NOMO-1 treated with DMSO at 0.1 percent for 48 hours (cell line): ENCODE data around the gene TM9SF3.
"Not testable (repeated sequence)": the region's sequence is repeated elsewhere in the genome, so short reads cannot be mapped to it uniquely, and the experiment has no call there.

ENCODE experiments used
- DNase-seq: peaks from one replicate; lab custom pipeline; 2025; ENCODE audit not compliant: unreplicated experiment; lab: John Stamatoyannopoulos, UW

Gene TM9SF3

GRCh38 chr10:96600337-96600736, 13.5 kb upstream of the TM9SF3 start:
- no peak for DNase-seq

GRCh38 chr10:96598846-96599245, 12.0 kb upstream of the TM9SF3 start:
- DNase-seq: no peak

GRCh38 chr10:96596422-96597407, 9.9 kb upstream of the TM9SF3 start:
- DNase-seq: no peak

GRCh38 chr10:96595741-96596140, 8.9 kb upstream of the TM9SF3 start:
- DNase-seq: no peak

GRCh38 chr10:96591946-96592345, 5.1 kb upstream of the TM9SF3 start:
- DNase-seq: peak; percentile 3

GRCh38 chr10:96588616-96589419, 2.0 kb upstream of the TM9SF3 start:
- DNase-seq: peak; percentile 31

GRCh38 chr10:96588060-96588554, 1.3 kb upstream of the TM9SF3 start:
- DNase-seq: peak; percentile 25

- DNase-seq: peak; percentile 51
Observed at GRCh38 chr10:96587264-96588059, 650 bp upstream of the TM9SF3 start.

- peak; percentile 42 for DNase-seq
Observed at GRCh38 chr10:96585736-96586418, 935 bp downstream of the TM9SF3 start.

- DNase-seq: no peak
Observed at GRCh38 chr10:96584474-96584873, 2.3 kb downstream of the TM9SF3 start.

- DNase-seq: peak; percentile 22
Observed at GRCh38 chr10:96584035-96584434, 2.8 kb downstream of the TM9SF3 start.

- no peak for DNase-seq
Observed at GRCh38 chr10:96579133-96579532, 7.7 kb downstream of the TM9SF3 start.

GRCh38 chr10:96578633-96579032, 8.2 kb downstream of the TM9SF3 start:
- DNase-seq: no peak

GRCh38 chr10:96578022-96578421, 8.8 kb downstream of the TM9SF3 start:
- DNase-seq: no peak

- DNase-seq: no peak
Observed at GRCh38 chr10:96577069-96577468, 9.7 kb downstream of the TM9SF3 start.

- peak; percentile 35 for DNase-seq
Observed at GRCh38 chr10:96576277-96576980, 10.4 kb downstream of the TM9SF3 start.

GRCh38 chr10:96574564-96574963, 12.2 kb downstream of the TM9SF3 start:
- DNase-seq: not testable (repeated sequence)

GRCh38 chr10:96573036-96573435, 13.8 kb downstream of the TM9SF3 start:
- no peak for DNase-seq
